GM12878 (cell line): Measurements from ENCODE around the gene FDXR. TPM values are rescaled to one million over a fixed set of nuclear protein-coding genes. Genes with fewer than 3 reads are reported as not detected.

Source experiments
- ATAC-seq: fragments of 200-7000 bp; cut with Tn5 transposase; 3 replicates; pipeline ENCODE4 v1.9.1; 2020; ENCODE audit warnings: mild to moderate bottlenecking, moderate library complexity
- BruUV-seq: library from RNA; stranded (reverse); fragments of 400-500 nt; replicated peaks from 2 replicates; lab custom pipeline; 2021; lab: Mats Ljungman, UMichigan
- CTCF ChIA-PET: fragments of 300-600 bp; sonication (Branson Sonifier 250); formaldehyde crosslinking; extraction: SDS; loops from one replicate; lab custom pipeline; 2021; ENCODE audit warnings: inconsistent platforms; lab: Yijun Ruan, JAX
- POLR2A ChIA-PET: fragments of 350-600 bp; formaldehyde crosslinking; extraction: SDS; loops from one replicate; lab custom pipeline; 2021; ENCODE audit warnings: inconsistent platforms; lab: Charles Lee
- RAD21 ChIA-PET: fragments of 300-600 bp; sonication (Branson Sonifier 250); formaldehyde crosslinking; loops from one replicate; lab custom pipeline; 2023; ENCODE audit warnings: antibody characterized with exemption; ENCODE audit not compliant: unreplicated experiment; lab: Charles Lee
- SMC1A ChIA-PET: fragments of 300-600 bp; sonication (Branson Sonifier 250); formaldehyde crosslinking; loops from one replicate; lab custom pipeline; 2023; ENCODE audit not compliant: unreplicated experiment, uncharacterized antibody; lab: Charles Lee
- DNase-seq: peaks from one replicate; pipeline ENCODE4 v3.0.0-alpha.2; 2011; ENCODE audit warnings: low read depth, low spot score
- FAIRE-seq: peaks from 3 replicates; lab custom pipeline; 2011; peaks lifted over from hg19 to GRCh38; lab: Jason Lieb, UNC
- H2AFZ ChIP-seq: 2 replicates; pipeline ENCODE4 v1.6.0; 2011; ENCODE audit warnings: low read depth, low read length, control low read depth; ENCODE audit not compliant: control insufficient read depth
- H3K27ac ChIP-seq: 2 replicates; pipeline ENCODE4 v1.5.1; 2011; ENCODE audit warnings: control low read depth; ENCODE audit not compliant: control insufficient read depth, insufficient read depth
- H3K27me3 ChIP-seq, 2 experiments: replicated peaks in 1 of 2; 2 replicates each; pipeline versions ENCODE4 v1.6.0 to v1.6.1; 2011; ENCODE audit warnings: low read length in 1 of 2; ENCODE audit not compliant: control insufficient read depth in 2 of 2, insufficient read depth in 2 of 2
- H3K36me3 ChIP-seq, 2 experiments: 2 replicates each; pipeline ENCODE4 v1.5.1; 2011; ENCODE audit warnings: low read length in 1 of 2; ENCODE audit not compliant: control insufficient read depth in 2 of 2, insufficient read depth in 2 of 2
- H3K4me1 ChIP-seq: 2 replicates; pipeline ENCODE4 v1.6.1; 2011; ENCODE audit warnings: mild to moderate bottlenecking, low read length, moderate library complexity, mixed read lengths; ENCODE audit not compliant: control insufficient read depth, insufficient read depth
- H3K4me2 ChIP-seq: 2 replicates; pipeline ENCODE4 v1.6.0; 2011; ENCODE audit warnings: control low read depth; ENCODE audit not compliant: control insufficient read depth, insufficient read depth
- H3K4me3 ChIP-seq: fragments of 200-600 bp; sonication (generic); 2 replicates; pipeline ENCODE4 v1.5.1; 2016
- H3K79me2 ChIP-seq: 2 replicates; pipeline ENCODE4 v1.6.0; 2011; ENCODE audit warnings: low read length; ENCODE audit not compliant: control insufficient read depth, insufficient read depth
- H3K9ac ChIP-seq: 2 replicates; pipeline ENCODE4 v1.8.0; 2011; ENCODE audit warnings: low read length, control low read depth, mixed read lengths; ENCODE audit not compliant: control insufficient read depth, insufficient read depth
- H3K9me3 ChIP-seq: replicated peaks from 3 replicates; pipeline ENCODE4 v1.5.1; 2011; ENCODE audit warnings: mild to moderate bottlenecking, low read length; ENCODE audit not compliant: control insufficient read depth, insufficient read depth
- H4K20me1 ChIP-seq: 2 replicates; pipeline ENCODE4 v1.6.0; 2011; ENCODE audit not compliant: control insufficient read depth, insufficient read depth
- BACH1 ChIP-seq: fragments of 450-650 bp; IDR thresholded peaks from 2 replicates; pipeline ENCODE4 v1.6.1; 2017; ENCODE audit warnings: mild to moderate bottlenecking, borderline replicate concordance
- CBFB ChIP-seq: IDR thresholded peaks from 2 replicates; pipeline ENCODE4 v1.6.1; 2016; ENCODE audit warnings: antibody characterized with exemption, low read depth
- CEBPZ ChIP-seq: fragments of 150-350 bp; IDR thresholded peaks from 2 replicates; pipeline ENCODE4 v1.6.1; 2016; ENCODE audit warnings: low read depth, low read length
- EED ChIP-seq: sonication (generic); IDR thresholded peaks from 2 replicates; pipeline ENCODE4 v1.6.1; 2016; ENCODE audit warnings: antibody characterized with exemption, low read depth
- FOXM1 ChIP-seq: IDR thresholded peaks from 2 replicates; pipeline ENCODE4 v1.6.1; 2012; ENCODE audit warnings: low read depth, mild to moderate bottlenecking, inconsistent platforms, low read length, moderate library complexity
- GABPA ChIP-seq: IDR thresholded peaks from 2 replicates; pipeline ENCODE4 v1.6.1; 2014; ENCODE audit warnings: antibody characterized with exemption, low read depth, mild to moderate bottlenecking, inconsistent platforms
- IKZF2 ChIP-seq, 2 experiments: fragments of 450-650 bp; IDR thresholded peaks; 2 replicates each; pipeline ENCODE4 v1.6.1; 2017; ENCODE audit warnings: mild to moderate bottlenecking in 2 of 2, moderate library complexity in 2 of 2
- IRF3 ChIP-seq: fragments of 450-650 bp; IDR thresholded peaks from 2 replicates; pipeline ENCODE4 v1.6.1; 2014; ENCODE audit warnings: mild to moderate bottlenecking
- MEF2B ChIP-seq: fragments of 450-650 bp; IDR thresholded peaks from 2 replicates; pipeline ENCODE4 v1.6.1; 2018; ENCODE audit warnings: mild to moderate bottlenecking, moderate library complexity; ENCODE audit not compliant: partially characterized antibody, poor library complexity, severe bottlenecking
- NFXL1 ChIP-seq: fragments of 450-650 bp; IDR thresholded peaks from 2 replicates; pipeline ENCODE4 v1.6.1; 2017; ENCODE audit warnings: antibody characterized with exemption, mild to moderate bottlenecking, borderline replicate concordance
- RFX5 ChIP-seq: IDR thresholded peaks from 2 replicates; pipeline ENCODE4 v1.6.1; 2011; ENCODE audit warnings: low read depth, low read length, improper control_type of control experiment
- SMAD5 ChIP-seq: IDR thresholded peaks from 2 replicates; pipeline ENCODE4 v1.6.1; 2016; ENCODE audit warnings: antibody characterized with exemption, low read depth
- STAT3 ChIP-seq: IDR thresholded peaks from 2 replicates; pipeline ENCODE4 v1.6.1; 2011; ENCODE audit warnings: low read depth, low read length, improper control_type of control experiment
- SUZ12 ChIP-seq: fragments of 200-600 bp; sonication (generic); IDR thresholded peaks from one replicate; pipeline ENCODE4 v1.6.1; 2018; ENCODE audit warnings: antibody characterized with exemption, mild to moderate bottlenecking; ENCODE audit not compliant: unreplicated experiment
- TAF1 ChIP-seq: IDR thresholded peaks from 2 replicates; pipeline ENCODE4 v1.6.1; 2011; ENCODE audit warnings: mild to moderate bottlenecking, low read depth, low read length, borderline replicate concordance
- TCF12 ChIP-seq: IDR thresholded peaks from 2 replicates; pipeline ENCODE4 v1.6.1; 2011; ENCODE audit warnings: low read depth, mild to moderate bottlenecking, low read length
- WRNIP1 ChIP-seq: IDR thresholded peaks from 2 replicates; pipeline ENCODE4 v1.6.1; 2011; ENCODE audit warnings: low read depth, low read length, improper control_type of control experiment, borderline replicate concordance
- YBX1 ChIP-seq: fragments of 450-650 bp; IDR thresholded peaks from 2 replicates; pipeline ENCODE4 v1.6.1; 2016; ENCODE audit warnings: antibody characterized with exemption
- ZNF207 ChIP-seq: fragments of 450-650 bp; IDR thresholded peaks from 2 replicates; pipeline ENCODE4 v1.6.1; 2014; ENCODE audit warnings: antibody characterized with exemption, mild to moderate bottlenecking, borderline replicate concordance
- ZNF384 ChIP-seq: IDR thresholded peaks from 2 replicates; pipeline ENCODE4 v1.6.1; 2012; ENCODE audit warnings: low read depth, mild to moderate bottlenecking, low read length, improper control_type of control experiment, borderline replicate concordance
- WGBS: methylation state at CpG from one replicate; pipeline ENCODE4 v1.1.6; 2016; ENCODE audit warnings: low lambda C conversion rate; ENCODE audit not compliant: insufficient replicate concordance, insufficient coverage; ENCODE audit errors: missing lambda C conversion rate; 5-methylcytosine and 5-hydroxymethylcytosine counted together
- in situ Hi-C: fragments of 300-500 bp; cut with MboI; formaldehyde crosslinking; loops from 9 replicates; pipeline ENCODE4 v1.14.3; 2018; ENCODE audit warnings: mixed read lengths
- intact Hi-C: fragments of 100-400 bp; cut with micrococcal nuclease; formaldehyde crosslinking; loops from one replicate; pipeline ENCODE4 v1.14.2; 2022; ENCODE audit not compliant: unreplicated experiment
- polyA plus RNA-seq, 11 experiments: library from polyadenylated mRNA; depleted of rRNA in 4 of 11; unstranded in 6 of 11; stranded (reverse) in 5 of 11; fragments of >200 nt; fragmentation: Nextera tagmentation in 4 of 11; fragmentation: Illumina TruSeq in 1 of 11; extraction: Ambion mirVana in 4 of 11; extraction: Trizol in 1 of 11; gene quantifications; 1 replicate in 1 of 11; 2 replicates in 10 of 11; pipeline versions ENCODE4 v1.2.1 to v1.2.3, GENCODE V29; 2011 to 2016; ENCODE audit warnings: inconsistent platforms in 2 of 11, missing spikeins in 2 of 11, low read depth in 1 of 11
- total RNA-seq, 4 experiments: library from RNA; depleted of rRNA in 3 of 4; stranded (reverse); fragments of >200 nt in 3 of 4; fragmentation: Illumina TruSeq in 1 of 4; extraction: Trizol in 1 of 4; gene quantifications; 2 replicates each; pipeline versions ENCODE4 v1.2.1 to v1.2.3, GENCODE V29; 2013 to 2021

The FDXR gene
- total and polyA plus RNA-seq, 10 of the 15 experiments (the other 5 are each of a cell fraction or from before 2014, with no cell fraction given) = 0.85 to 162 (median 48.2) TPM

- under 1% methylated on average over 52 of the region's 55 CpGs for WGBS
- Histone ChIP-seq H3K4me2 (peak overlapping the region; percentile 83), H4K20me1 (no peaks in the 10 kb centered on the region), H3K79me2 (peaks cover 16% of the 10 kb centered on the region), H2AFZ (peak overlapping the region; percentile 90), H3K36me3 (no peaks in the 10 kb centered on the region; a peak in 1 of 4 replicates), H3K4me1 (peaks cover 14% of the 10 kb centered on the region), H3K4me3 (peak overlapping the region; percentile 82), H3K9ac (peak overlapping the region; percentile 94), H3K27ac (peak overlapping the region; percentile 96), H3K9me3 (no peaks in the 10 kb centered on the region), H3K27me3 (no peaks in the 10 kb centered on the region)
- POLR2A ChIA-PET = interaction anchor here (0.6 to 1.9 kb wide), 18 partner anchors 14 to 521 kb away, joined by 3 to 15 read pairs (median 4); partner anchors contain the start of genes KCTD2, MRPL58, NAT9 and RAB37
- RAD21 ChIA-PET = interaction anchor here (0.7 to 3.2 kb wide), 12 partner anchors 8 to 416 kb away, joined by 3 to 24 read pairs (median 4); partner anchors contain the start of genes RAB37 and SLC25A19
- CTCF ChIA-PET = interaction anchor here (0.7 to 4.5 kb wide), 17 partner anchors 10 to 1033 kb away, joined by 3 to 40 read pairs (median 3); partner anchors contain the start of genes MRPL58 and RAB37
- FAIRE-seq (peak; percentile 100), ATAC-seq (peak; percentile 96), DNase-seq (peak; percentile 99)
- intact Hi-C loops (no loop called here), in situ Hi-C loops (no loop called here)
- TSS peak; percentile 99 for BruUV-seq
- SMC1A ChIA-PET = interaction anchor here (0.9 to 2.5 kb wide), 7 partner anchors 8 to 127 kb away, joined by 3 to 10 read pairs (median 3); no protein-coding TSS in a partner anchor
- TF ChIP-seq MEF2B (no peak), IRF3 (peak; percentile 76), TAF1 (peak; percentile 88), GABPA (no peak), WRNIP1 (0 out of 2 replicates have a peak, but pooled peaks have one; percentile 69), FOXM1 (no peak), EED (no peak; the same call in 1 of the 2 replicates), RFX5 (peak; percentile 58), IKZF2 (IDR thresholded peaks at IDR 0.05) (peak; percentile 80 to 91), NFXL1 (no peak), ZNF207 (peak; percentile 74; the same call in 1 of the 2 replicates), SMAD5 (peak; percentile 92), SUZ12 (no peak), CEBPZ (no peak), TCF12 (peak; percentile 53; the same call in 1 of the 2 replicates), ZNF384 (no peak), CBFB (peak; percentile 76), BACH1 (peak; percentile 56; the same call in 1 of the 2 replicates), YBX1 (no peak), STAT3 (no peak)
Measured at GRCh38 chr17:74873037-74873873, 461 bp upstream of the FDXR start.
